ENCODE measurements around the gene CD74. TPM values are rescaled to one million over a fixed set of nuclear protein-coding genes. Genes with fewer than 3 reads are reported as not detected.

The CD74 gene
- total RNA-seq, 1 donor = 3.0 TPM

- TF ChIP-seq, protein P1, sequence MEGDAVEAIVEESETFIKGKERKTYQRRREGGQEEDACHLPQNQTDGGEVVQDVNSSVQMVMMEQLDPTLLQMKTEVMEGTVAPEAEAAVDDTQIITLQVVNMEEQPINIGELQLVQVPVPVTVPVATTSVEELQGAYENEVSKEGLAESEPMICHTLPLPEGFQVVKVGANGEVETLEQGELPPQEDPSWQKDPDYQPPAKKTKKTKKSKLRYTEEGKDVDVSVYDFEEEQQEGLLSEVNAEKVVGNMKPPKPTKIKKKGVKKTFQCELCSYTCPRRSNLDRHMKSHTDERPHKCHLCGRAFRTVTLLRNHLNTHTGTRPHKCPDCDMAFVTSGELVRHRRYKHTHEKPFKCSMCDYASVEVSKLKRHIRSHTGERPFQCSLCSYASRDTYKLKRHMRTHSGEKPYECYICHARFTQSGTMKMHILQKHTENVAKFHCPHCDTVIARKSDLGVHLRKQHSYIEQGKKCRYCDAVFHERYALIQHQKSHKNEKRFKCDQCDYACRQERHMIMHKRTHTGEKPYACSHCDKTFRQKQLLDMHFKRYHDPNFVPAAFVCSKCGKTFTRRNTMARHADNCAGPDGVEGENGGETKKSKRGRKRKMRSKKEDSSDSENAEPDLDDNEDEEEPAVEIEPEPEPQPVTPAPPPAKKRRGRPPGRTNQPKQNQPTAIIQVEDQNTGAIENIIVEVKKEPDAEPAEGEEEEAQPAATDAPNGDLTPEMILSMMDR (IDR thresholded peaks at IDR 0.05; ENCODE audit: insufficient read depth, low read depth, low read length) = no peak
- H3K4me3 ChIP-seq (ENCODE audit: low read depth, low read length) = no peak overlapping the region
These were observed 40.1 kb downstream of the CD74 start for GRCh38 chr5:150372639-150373038.

GRCh38 chr5:150368526-150368925 is 44.2 kb downstream of the CD74 start:
- no peak overlapping the region for H3K4me3 ChIP-seq (ENCODE audit: low read depth, low read length)
- DNase-seq (ENCODE audit: low read depth) = no peak
- TF ChIP-seq, protein P1 (IDR thresholded peaks at IDR 0.05; ENCODE audit: insufficient read depth, low read depth, low read length) = no peak

More at GRCh38 chr5:150372639-150373038, 40.1 kb downstream of the CD74 start:
- DNase-seq (ENCODE audit: low read depth) = no peak

GRCh38 chr5:150364004-150364403 is 48.7 kb downstream of the CD74 start:
- no peak for DNase-seq (ENCODE audit: low read depth)
- TF ChIP-seq, protein P1 (IDR thresholded peaks at IDR 0.05; ENCODE audit: insufficient read depth, low read depth, low read length) = no peak

GRCh38 chr5:150363185-150363584 is 49.5 kb downstream of the CD74 start:
- DNase-seq (ENCODE audit: low read depth) = no peak
- no peak overlapping the region for H3K4me3 ChIP-seq (ENCODE audit: low read depth, low read length)
- TF ChIP-seq, protein P1 (IDR thresholded peaks at IDR 0.05; ENCODE audit: insufficient read depth, low read depth, low read length) = no peak

More at GRCh38 chr5:150364004-150364403, 48.7 kb downstream of the CD74 start:
- H3K4me3 ChIP-seq (ENCODE audit: low read depth, low read length) = no peak overlapping the region

DNA sequence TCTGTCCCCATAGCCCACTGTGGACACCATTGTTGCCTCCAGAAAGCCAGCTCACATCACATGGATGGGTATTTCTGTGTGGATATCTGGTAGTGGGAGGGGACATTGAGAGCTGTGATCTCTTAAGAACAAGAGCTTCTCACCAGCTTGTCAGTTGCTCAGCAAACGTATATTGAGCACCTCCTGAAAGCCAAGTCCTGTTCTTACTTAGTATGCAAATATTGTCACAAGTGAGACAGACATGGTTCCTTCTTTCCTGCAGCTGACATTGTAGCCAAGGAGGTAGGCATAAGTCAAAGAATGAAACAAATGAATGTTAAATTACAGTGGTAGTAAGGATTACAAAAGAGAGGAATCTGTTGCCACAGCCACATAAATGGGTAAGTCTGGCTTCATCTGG is 51.4 kb downstream of the CD74 start:
- DNase-seq (ENCODE audit: low read depth) = no peak
- no peak overlapping the region for H3K4me3 ChIP-seq (ENCODE audit: low read depth, low read length)
- TF ChIP-seq, protein P1 (IDR thresholded peaks at IDR 0.05; ENCODE audit: insufficient read depth, low read depth, low read length) = no peak

DNA sequence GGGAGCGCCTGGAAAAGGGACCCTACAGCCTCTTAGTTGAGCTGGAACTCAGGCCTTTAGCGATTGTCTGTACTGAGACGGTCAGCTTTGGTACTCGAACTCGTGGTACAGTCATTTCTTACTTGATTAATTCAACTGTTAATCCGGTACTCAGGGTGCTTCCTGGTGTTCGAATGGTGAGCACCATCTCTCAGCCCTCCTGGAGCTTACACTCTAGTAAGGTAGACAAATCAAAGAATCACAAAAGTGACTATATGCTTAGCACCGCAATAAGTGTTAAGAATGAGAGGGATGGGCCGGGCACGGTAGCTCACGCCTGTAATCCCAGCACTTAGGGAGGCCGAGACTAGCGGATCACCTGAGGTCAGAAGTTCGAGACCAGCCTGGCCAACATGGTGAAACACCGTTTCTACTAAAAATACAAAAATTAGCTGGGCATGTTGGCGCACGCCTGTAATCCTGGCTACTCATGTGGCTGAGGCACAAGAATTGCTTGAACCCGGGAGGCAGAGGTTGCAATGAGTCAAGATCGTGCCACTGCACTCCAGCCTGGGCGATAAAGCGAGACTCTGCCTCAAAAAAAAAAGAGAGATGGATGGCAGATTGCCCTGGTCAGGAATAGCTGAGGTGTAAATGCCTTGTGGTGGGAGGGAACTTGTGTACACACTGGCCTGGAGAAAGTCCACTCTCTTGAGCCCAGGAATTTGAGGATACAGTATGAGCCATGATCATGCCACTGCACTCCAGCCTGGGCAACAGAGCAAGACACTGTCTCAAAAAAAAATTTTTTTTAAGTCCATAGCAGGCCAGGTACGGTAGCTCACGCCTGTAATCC is 54.2 kb downstream of the CD74 start:
- TF ChIP-seq, protein P1 (IDR thresholded peaks at IDR 0.05; ENCODE audit: insufficient read depth, low read depth, low read length) = no peak
- DNase-seq (ENCODE audit: low read depth) = peak; percentile 7
- peak overlapping the region; percentile 79 for H3K4me3 ChIP-seq (ENCODE audit: low read depth, low read length)

Data from fibroblast of villous mesenchyme (primary cell).